KMS-11 (cell line): ENCODE results near the gene SPPL2A.

Experiments
- H2AFZ ChIP-seq: fragments of 200-600 bp; sonication (generic); 2 replicates; pipeline ENCODE4 v1.6.1; 2016; ENCODE audit warnings: antibody characterized with exemption, mixed run types, low read depth
- H3K27ac ChIP-seq: fragments of 200-600 bp; sonication (generic); 2 replicates; pipeline ENCODE4 v1.6.1; 2016; ENCODE audit warnings: mild to moderate bottlenecking, mixed run types
- H3K27me3 ChIP-seq: fragments of 200-600 bp; sonication (generic); 2 replicates; pipeline ENCODE4 v1.6.1; 2017; ENCODE audit warnings: mild to moderate bottlenecking, low read depth, mixed run types, moderate library complexity; ENCODE audit not compliant: insufficient read depth
- H3K36me3 ChIP-seq: fragments of 200-600 bp; sonication (generic); 2 replicates; pipeline ENCODE4 v1.6.1; 2017; ENCODE audit warnings: mild to moderate bottlenecking, mixed run types; ENCODE audit not compliant: insufficient read depth
- H3K4me1 ChIP-seq: fragments of 200-600 bp; sonication (generic); 2 replicates; pipeline ENCODE4 v1.6.1; 2016; ENCODE audit warnings: mild to moderate bottlenecking, low read depth, mixed run types; ENCODE audit not compliant: poor library complexity, severe bottlenecking
- H3K4me2 ChIP-seq: fragments of 200-600 bp; sonication (generic); 2 replicates; pipeline ENCODE4 v1.7.0; 2016; ENCODE audit warnings: mild to moderate bottlenecking, mixed run types
- H3K4me3 ChIP-seq: fragments of 200-600 bp; sonication (generic); IDR thresholded peaks from 2 replicates; pipeline ENCODE4 v1.6.1; 2017; ENCODE audit warnings: low read depth, low read length, mixed read lengths; ENCODE audit not compliant: insufficient read depth
- H3K79me2 ChIP-seq: fragments of 200-600 bp; sonication (generic); 2 replicates; pipeline ENCODE4 v1.6.1; 2016; ENCODE audit warnings: low read depth, mixed run types; ENCODE audit not compliant: insufficient read depth
- H3K9ac ChIP-seq: fragments of 200-600 bp; sonication (generic); 2 replicates; pipeline ENCODE4 v1.6.1; 2016; ENCODE audit warnings: mild to moderate bottlenecking, mixed run types
- H4K20me1 ChIP-seq: fragments of 200-600 bp; sonication (generic); 2 replicates; pipeline ENCODE4 v1.6.1; 2016; ENCODE audit warnings: mild to moderate bottlenecking, mixed run types; ENCODE audit not compliant: insufficient read depth
- TF ChIP-seq, protein P1 (sequence below): fragments of 200-600 bp; sonication (generic); conservative IDR thresholded peaks from 2 replicates; pipeline ENCODE4 v1.6.1; 2017; ENCODE audit warnings: low read depth, mild to moderate bottlenecking, antibody characterized with exemption, low read length, moderate library complexity, mixed read lengths

Gene SPPL2A

DNA sequence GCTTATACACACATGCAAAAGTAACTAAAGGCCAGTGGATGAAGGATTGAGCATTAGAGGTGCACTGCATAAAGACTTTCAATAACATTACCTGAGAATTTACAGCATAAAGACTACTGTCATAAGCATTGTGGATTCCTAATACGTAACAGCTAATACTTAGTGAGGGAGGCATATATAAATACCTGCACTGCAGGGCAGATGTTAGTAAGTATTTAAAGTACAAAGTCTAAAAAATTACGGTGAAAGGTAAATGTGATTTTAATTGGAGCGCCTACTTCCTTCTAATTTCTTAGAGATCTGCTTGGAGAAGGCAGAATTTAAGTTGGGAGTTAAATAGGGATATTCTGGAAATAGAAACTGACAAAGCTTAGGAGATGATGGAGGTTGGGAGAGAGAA is 53.5 kb downstream of the SPPL2A start:
- Histone ChIP-seq H3K27ac (no peak overlapping the region), H3K4me1 (no peaks in the 10 kb centered on the region), H3K9ac (no peak overlapping the region), H2AFZ (no peak overlapping the region), H4K20me1 (no peaks in the 10 kb centered on the region), H3K79me2 (no peaks in the 10 kb centered on the region), H3K27me3 (no peaks in the 10 kb centered on the region), H3K36me3 (no peaks in the 10 kb centered on the region), H3K4me2 (no peak overlapping the region), H3K4me3 (no peak overlapping the region)
- TF ChIP-seq, protein P1, sequence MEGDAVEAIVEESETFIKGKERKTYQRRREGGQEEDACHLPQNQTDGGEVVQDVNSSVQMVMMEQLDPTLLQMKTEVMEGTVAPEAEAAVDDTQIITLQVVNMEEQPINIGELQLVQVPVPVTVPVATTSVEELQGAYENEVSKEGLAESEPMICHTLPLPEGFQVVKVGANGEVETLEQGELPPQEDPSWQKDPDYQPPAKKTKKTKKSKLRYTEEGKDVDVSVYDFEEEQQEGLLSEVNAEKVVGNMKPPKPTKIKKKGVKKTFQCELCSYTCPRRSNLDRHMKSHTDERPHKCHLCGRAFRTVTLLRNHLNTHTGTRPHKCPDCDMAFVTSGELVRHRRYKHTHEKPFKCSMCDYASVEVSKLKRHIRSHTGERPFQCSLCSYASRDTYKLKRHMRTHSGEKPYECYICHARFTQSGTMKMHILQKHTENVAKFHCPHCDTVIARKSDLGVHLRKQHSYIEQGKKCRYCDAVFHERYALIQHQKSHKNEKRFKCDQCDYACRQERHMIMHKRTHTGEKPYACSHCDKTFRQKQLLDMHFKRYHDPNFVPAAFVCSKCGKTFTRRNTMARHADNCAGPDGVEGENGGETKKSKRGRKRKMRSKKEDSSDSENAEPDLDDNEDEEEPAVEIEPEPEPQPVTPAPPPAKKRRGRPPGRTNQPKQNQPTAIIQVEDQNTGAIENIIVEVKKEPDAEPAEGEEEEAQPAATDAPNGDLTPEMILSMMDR = no peak

DNA sequence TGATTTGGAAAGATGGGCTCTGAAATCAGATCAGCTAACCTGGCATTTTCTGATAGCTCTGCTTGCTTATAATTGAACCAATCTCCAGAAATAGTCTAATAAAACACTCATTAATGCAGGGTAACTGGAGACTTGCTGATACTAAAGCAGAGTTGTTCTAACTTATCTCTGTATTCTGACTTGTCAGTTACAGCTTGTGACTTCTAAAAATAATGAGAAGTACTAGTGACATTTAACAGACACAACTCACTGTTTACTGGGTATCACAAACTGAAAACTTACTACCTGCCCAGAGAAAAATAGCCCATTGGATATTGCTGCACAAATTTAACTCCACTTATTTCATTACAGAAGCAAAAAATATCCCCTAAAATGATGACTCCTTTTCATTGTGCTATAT is 54.9 kb downstream of the SPPL2A start:
- no peaks in the 10 kb centered on the region for H3K27me3 ChIP-seq
- no peaks in the 10 kb centered on the region for H4K20me1 ChIP-seq
- TF ChIP-seq, protein P1 = no peak
- H3K36me3 ChIP-seq = no peaks in the 10 kb centered on the region
- no peak overlapping the region for H3K4me3 ChIP-seq
- no peak overlapping the region for H2AFZ ChIP-seq
- H3K79me2 ChIP-seq = no peaks in the 10 kb centered on the region
- no peak overlapping the region for H3K27ac ChIP-seq
- no peak overlapping the region for H3K9ac ChIP-seq
- H3K4me2 ChIP-seq = no peak overlapping the region
- H3K4me1 ChIP-seq = no peaks in the 10 kb centered on the region

DNA sequence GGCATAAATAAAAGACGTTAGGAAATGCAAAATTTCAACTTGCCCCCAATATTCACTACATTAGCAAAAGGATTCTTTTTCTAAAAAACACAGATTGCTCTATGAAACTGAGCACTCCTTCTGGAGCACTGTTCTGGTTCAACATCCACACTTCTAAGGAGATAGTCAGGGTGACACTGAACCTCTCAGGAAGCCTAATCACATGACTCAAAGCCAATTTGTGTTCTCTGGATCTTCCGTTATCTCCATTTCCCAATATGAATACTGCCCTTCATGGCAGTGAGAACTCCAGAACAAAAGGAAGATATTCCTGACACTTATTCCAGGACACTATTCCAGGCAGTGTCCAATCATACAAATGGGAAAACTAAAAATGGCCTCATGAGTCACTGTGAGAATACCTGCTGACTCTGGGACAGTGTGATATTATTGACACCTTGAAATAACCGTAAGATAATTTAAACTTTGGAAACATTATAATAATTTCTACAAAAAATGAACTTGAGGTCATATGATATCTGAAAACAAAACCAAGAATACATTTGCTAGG is 57.6 kb downstream of the SPPL2A start:
- H3K4me3 ChIP-seq = no peak overlapping the region
- no peaks in the 10 kb centered on the region for H3K27me3 ChIP-seq
- H3K36me3 ChIP-seq = no peaks in the 10 kb centered on the region
- H3K79me2 ChIP-seq = no peaks in the 10 kb centered on the region
- no peak overlapping the region for H3K9ac ChIP-seq
- no peak overlapping the region for H3K4me2 ChIP-seq
- no peaks in the 10 kb centered on the region for H4K20me1 ChIP-seq
- TF ChIP-seq, protein P1 = no peak
- no peak overlapping the region for H2AFZ ChIP-seq
- H3K4me1 ChIP-seq = no peaks in the 10 kb centered on the region
- H3K27ac ChIP-seq = no peak overlapping the region

DNA sequence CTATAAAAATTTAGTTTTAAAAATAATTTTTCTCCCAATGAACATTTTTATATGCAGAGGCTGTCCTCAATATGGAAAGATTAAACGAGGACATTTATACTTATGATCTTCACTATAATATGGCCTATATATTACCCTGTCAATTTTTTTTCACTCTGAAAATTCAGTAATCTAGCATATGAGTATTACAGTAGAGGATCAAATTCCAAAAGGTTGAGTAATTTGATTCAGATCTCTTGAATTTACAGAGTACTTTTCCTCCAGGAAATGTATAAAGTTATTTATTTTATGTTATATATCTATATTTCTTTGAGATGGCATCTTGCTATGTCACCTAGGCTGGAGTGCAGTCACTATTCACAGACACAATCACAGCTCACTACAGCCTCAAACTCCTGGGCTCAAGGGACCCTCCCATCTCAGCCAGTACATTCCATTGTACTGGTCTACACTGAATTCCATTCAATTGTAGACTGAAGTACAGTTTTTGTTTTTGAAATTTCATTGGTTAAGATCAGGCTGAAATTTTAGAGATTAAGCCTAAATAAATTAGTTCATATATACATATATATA is 62.7 kb downstream of the SPPL2A start:
- Histone ChIP-seq H4K20me1 (no peaks in the 10 kb centered on the region), H3K36me3 (0 out of 2 replicates have a peak, but pooled peaks cover 3% of the 10 kb centered on the region)

More for the DNA sequence above, 62.7 kb downstream of the SPPL2A start:
- Histone ChIP-seq H3K4me2 (no peak overlapping the region), H3K4me1 (no peaks in the 10 kb centered on the region), H3K9ac (no peak overlapping the region), H3K27ac (no peak overlapping the region), H3K4me3 (no peak overlapping the region), H3K79me2 (no peaks in the 10 kb centered on the region), H2AFZ (no peak overlapping the region), H3K27me3 (no peaks in the 10 kb centered on the region)
- TF ChIP-seq, protein P1 = no peak
